OCI-LY7 (cell line): ENCODE measurements around the gene NRG4. TPM values are rescaled to one million over a fixed set of nuclear protein-coding genes. Genes with fewer than 3 reads are reported as not detected.
"Not testable (repeated sequence)": the region's sequence is repeated elsewhere in the genome, so short reads cannot be mapped to it uniquely, and the experiment has no call there.

Experiments
- BruUV-seq: library from RNA; stranded (reverse); fragments of 400-500 nt; replicated peaks from 2 replicates; lab custom pipeline; 2021; lab: Mats Ljungman, UMichigan
- CTCF ChIA-PET: fragments of 300-600 bp; sonication (Branson Sonifier 250); formaldehyde crosslinking; loops from one replicate; lab custom pipeline; 2022; ENCODE audit warnings: antibody characterized with exemption; ENCODE audit not compliant: unreplicated experiment; lab: Charles Lee
- POLR2A ChIA-PET: fragments of 300-600 bp; sonication (Branson Sonifier 250); formaldehyde crosslinking; loops from one replicate; lab custom pipeline; 2022; ENCODE audit warnings: antibody characterized with exemption; lab: Charles Lee
- DNase-seq: peaks from one replicate; pipeline ENCODE4 v3.0.0-alpha.2; 2015; ENCODE audit warnings: low spot score
- H2AFZ ChIP-seq: fragments of 200-600 bp; sonication (generic), shearing (Covaris generic); 2 replicates; pipeline ENCODE4 v1.6.1; 2014; ENCODE audit warnings: mild to moderate bottlenecking, antibody characterized with exemption, low read length, moderate library complexity
- H3K27ac ChIP-seq: fragments of 200-600 bp; sonication (generic); 2 replicates; pipeline ENCODE4 v1.5.1; 2014; ENCODE audit warnings: mixed run types, low read depth, mild to moderate bottlenecking, moderate library complexity, low read length, inconsistent platforms; ENCODE audit not compliant: poor library complexity, severe bottlenecking
- H3K36me3 ChIP-seq: fragments of 200-600 bp; sonication (generic); 2 replicates; pipeline ENCODE4 v1.6.1; 2014; ENCODE audit warnings: mild to moderate bottlenecking, antibody characterized with exemption, low read length, moderate library complexity, mixed read lengths; ENCODE audit not compliant: insufficient read depth
- H3K4me1 ChIP-seq: fragments of 200-600 bp; sonication (generic); 2 replicates; pipeline ENCODE4 v1.5.1; 2014; ENCODE audit warnings: mild to moderate bottlenecking, low read length; ENCODE audit not compliant: insufficient read depth, poor library complexity, severe bottlenecking
- H3K4me2 ChIP-seq: fragments of 200-600 bp; sonication (generic); 2 replicates; pipeline ENCODE4 v1.6.1; 2014; ENCODE audit warnings: mild to moderate bottlenecking, low read length
- H3K4me3 ChIP-seq: fragments of 200-600 bp; sonication (generic); 2 replicates; pipeline ENCODE4 v1.5.1; 2014; ENCODE audit warnings: mild to moderate bottlenecking, low read depth, low read length; ENCODE audit not compliant: poor library complexity, severe bottlenecking
- H3K79me2 ChIP-seq: fragments of 200-600 bp; sonication (generic); 2 replicates; pipeline ENCODE4 v1.6.1; 2016; ENCODE audit warnings: low read depth, mild to moderate bottlenecking, low read length, moderate library complexity, mixed read lengths; ENCODE audit not compliant: insufficient read depth
- H3K9me2 ChIP-seq: fragments of 200-600 bp; sonication (generic); 2 replicates; pipeline ENCODE4 v1.6.1; 2016; ENCODE audit warnings: mild to moderate bottlenecking, low read length, mixed read lengths; ENCODE audit not compliant: insufficient read depth
- H3K9me3 ChIP-seq: fragments of 200-600 bp; sonication (generic); 2 replicates; pipeline ENCODE4 v1.6.1; 2014; ENCODE audit warnings: mild to moderate bottlenecking, mixed run types, low read length, mixed read lengths
- H4K20me1 ChIP-seq: fragments of 200-600 bp; sonication (generic); 2 replicates; pipeline ENCODE4 v1.6.1; 2014; ENCODE audit warnings: mild to moderate bottlenecking, antibody characterized with exemption, low read length, moderate library complexity, mixed read lengths; ENCODE audit not compliant: insufficient read depth
- CTCF ChIP-seq: fragments of 200-600 bp; sonication (generic); conservative IDR thresholded peaks from 2 replicates; pipeline ENCODE4 v1.5.1; 2014; ENCODE audit warnings: mild to moderate bottlenecking, antibody characterized with exemption, low read length, moderate library complexity, mixed read lengths
- EZH2phosphoT487 ChIP-seq: fragments of 200-600 bp; sonication (generic); IDR thresholded peaks from 2 replicates; pipeline ENCODE4 v1.6.1; 2018; ENCODE audit warnings: low read depth, borderline replicate concordance, mild to moderate bottlenecking, mixed run types, antibody characterized with exemption, low read length, moderate library complexity, mixed read lengths
- intact Hi-C: fragments of 100-400 bp; cut with micrococcal nuclease; formaldehyde crosslinking; loops from one replicate; pipeline ENCODE4 v1.10.0; 2022; ENCODE audit not compliant: unreplicated experiment
- total RNA-seq, 2 experiments: library from RNA; depleted of rRNA in 1 of 2; stranded (reverse); fragments of >200 nt in 1 of 2; shearing (Covaris generic) in 1 of 2; gene quantifications; 2 replicates each; pipeline ENCODE4 v1.2.3, GENCODE V29; 2014 to 2022

Gene NRG4
- total RNA-seq, 2 experiments from 2014 or later, result not detected

GRCh38 chr15:75989875-75990274, 22.3 kb downstream of the NRG4 start:
- no TSS peak for BruUV-seq
- H3K4me2 ChIP-seq, result no peak overlapping the region
- ChIA-PET POLR2A (no interaction called here), CTCF (no interaction called here)
- no peaks in the 10 kb centered on the region for H4K20me1 ChIP-seq
- no peaks in the 10 kb centered on the region for H3K4me1 ChIP-seq
- intact Hi-C loops, result no loop called here
- H3K4me3 ChIP-seq, result no peak overlapping the region
- no peaks in the 10 kb centered on the region for H3K79me2 ChIP-seq
- no peaks in the 10 kb centered on the region for H3K9me2 ChIP-seq
- H2AFZ ChIP-seq, result no peak overlapping the region
- H3K9me3 ChIP-seq, result 0 out of 2 replicates have a peak, but pooled peaks cover 5% of the 10 kb centered on the region
- no peak for DNase-seq
- no peak overlapping the region for H3K27ac ChIP-seq
- no peaks in the 10 kb centered on the region for H3K36me3 ChIP-seq
- TF ChIP-seq CTCF, result no peak
- no peak for TF ChIP-seq EZH2phosphoT487

GRCh38 chr15:75989045-75989444, 23.2 kb downstream of the NRG4 start:
- no peak overlapping the region for H3K4me2 ChIP-seq
- no peaks in the 10 kb centered on the region for H3K79me2 ChIP-seq
- TF ChIP-seq CTCF (no peak), EZH2phosphoT487 (no peak)
- H4K20me1 ChIP-seq, result no peaks in the 10 kb centered on the region
- CTCF ChIA-PET, result no interaction called here
- no peaks in the 10 kb centered on the region for H3K4me1 ChIP-seq
- no peak overlapping the region for H2AFZ ChIP-seq
- no TSS peak for BruUV-seq
- H3K9me2 ChIP-seq, result no peaks in the 10 kb centered on the region
- H3K36me3 ChIP-seq, result no peaks in the 10 kb centered on the region
- intact Hi-C loops, result no loop called here
- no peak overlapping the region for H3K27ac ChIP-seq
- 0 out of 2 replicates have a peak, but pooled peaks cover 5% of the 10 kb centered on the region for H3K9me3 ChIP-seq
- POLR2A ChIA-PET, result interaction anchor here (0.6 kb wide), 1 partner anchor 34 kb away, joined by 3 read pairs; no protein-coding TSS in a partner anchor
- no peak for DNase-seq
- no peak overlapping the region for H3K4me3 ChIP-seq

- no peak for DNase-seq
- Histone ChIP-seq H3K79me2 (no peaks in the 10 kb centered on the region), H3K9me3 (no peaks in the 10 kb centered on the region), H3K4me3 (no peak overlapping the region), H2AFZ (no peak overlapping the region), H3K36me3 (no peaks in the 10 kb centered on the region), H4K20me1 (no peaks in the 10 kb centered on the region), H3K9me2 (no peaks in the 10 kb centered on the region), H3K4me2 (no peak overlapping the region), H3K27ac (no peak overlapping the region), H3K4me1 (no peaks in the 10 kb centered on the region)
- no peak for TF ChIP-seq EZH2phosphoT487
- no peak for TF ChIP-seq CTCF
- ChIA-PET CTCF (no interaction called here), POLR2A (no interaction called here)
- intact Hi-C loops, result no loop called here
- BruUV-seq, result no TSS peak
These were observed 26.3 kb downstream of the NRG4 start for GRCh38 chr15:75985971-75986370.

GRCh38 chr15:75984706-75985105, 27.5 kb downstream of the NRG4 start:
- H2AFZ ChIP-seq, H3K79me2 ChIP-seq, H3K4me3 ChIP-seq, H3K4me2 ChIP-seq, H3K9me2 ChIP-seq, intact Hi-C loops, POLR2A ChIA-PET, H3K9me3 ChIP-seq, H4K20me1 ChIP-seq, H3K27ac ChIP-seq, BruUV-seq, CTCF ChIA-PET, H3K4me1 ChIP-seq, DNase-seq, H3K36me3 ChIP-seq: not testable (repeated sequence)
